WTC11 (cell line): Measurements from ENCODE around the gene RNF40. TPM values are rescaled to one million over a fixed set of nuclear protein-coding genes. Genes with fewer than 3 reads are reported as not detected.

Experiments
- ATAC-seq: fragments of 200-7000 bp; cut with Tn5 transposase; 2 replicates; pipeline ENCODE4 v1.10.0; 2021; ENCODE audit warnings: mild to moderate bottlenecking, moderate library complexity
- CTCF ChIA-PET: fragments of 300-600 bp; sonication (Branson Sonifier 250); formaldehyde crosslinking; loops from one replicate; lab custom pipeline; 2021; ENCODE audit warnings: antibody characterized with exemption; lab: Charles Lee
- POLR2A ChIA-PET: fragments of 350-600 bp; sonication (Branson Sonifier 250); formaldehyde crosslinking; loops from one replicate; lab custom pipeline; 2021; ENCODE audit warnings: antibody characterized with exemption; lab: Charles Lee
- DNase-seq: peaks from one replicate; pipeline ENCODE4 v3.0.0; 2021; ENCODE audit warnings: low spot score
- H3K27ac Mint-ChIP-seq: 2 replicates; pipeline ENCODE4 v1.8.0; 2021; ENCODE audit warnings: mixed read lengths
- H3K27me3 Mint-ChIP-seq: 2 replicates; pipeline ENCODE4 v1.8.0; 2021; ENCODE audit warnings: low read depth, mild to moderate bottlenecking, moderate library complexity, mixed read lengths
- H3K36me3 Mint-ChIP-seq: 2 replicates; pipeline ENCODE4 v1.8.0; 2021; ENCODE audit warnings: mixed read lengths
- H3K4me1 Mint-ChIP-seq: 2 replicates; pipeline ENCODE4 v1.8.0; 2022; ENCODE audit warnings: mixed read lengths
- H3K4me3 Mint-ChIP-seq: 2 replicates; pipeline ENCODE4 v1.8.0; 2021; ENCODE audit warnings: mild to moderate bottlenecking, moderate library complexity, mixed read lengths
- H3K9me3 Mint-ChIP-seq: 2 replicates; pipeline ENCODE4 v1.8.0; 2021; ENCODE audit warnings: mixed read lengths
- ARID4B ChIP-seq: sonication (generic); formaldehyde crosslinking; IDR thresholded peaks from 2 replicates; pipeline ENCODE4 v1.8.0; 2023; ENCODE audit warnings: missing genetic modification reagents, mild to moderate bottlenecking, borderline replicate concordance
- CREB1 ChIP-seq: sonication (generic); formaldehyde crosslinking; IDR thresholded peaks from 2 replicates; pipeline ENCODE4 v1.8.0; 2023; ENCODE audit warnings: mild to moderate bottlenecking, missing genetic modification reagents
- ESRRA ChIP-seq: sonication (generic); formaldehyde crosslinking; IDR thresholded peaks from 2 replicates; pipeline ENCODE4 v1.8.1; 2022; ENCODE audit warnings: mild to moderate bottlenecking, missing genetic modification reagents, borderline replicate concordance
- FOXJ3 ChIP-seq: sonication (generic); formaldehyde crosslinking; IDR thresholded peaks from 2 replicates; pipeline ENCODE4 v1.9.0; 2021; ENCODE audit warnings: missing genetic modification reagents, mild to moderate bottlenecking, borderline replicate concordance
- GRHL2 ChIP-seq: fragments of 250-450 bp; sonication (Bioruptor Pico); IDR thresholded peaks from 2 replicates; pipeline ENCODE4 v1.8.0; 2022; ENCODE audit warnings: mild to moderate bottlenecking, moderate library complexity; ENCODE audit not compliant: insufficient replicate concordance, severe bottlenecking
- NR1H2 ChIP-seq: sonication (generic); formaldehyde crosslinking; IDR thresholded peaks from 2 replicates; pipeline ENCODE4 v1.9.0; 2021; ENCODE audit warnings: mild to moderate bottlenecking, moderate library complexity, missing genetic modification reagents
- OVOL2 ChIP-seq: fragments of 250-450 bp; sonication (Bioruptor Pico); IDR thresholded peaks from 2 replicates; pipeline ENCODE4 v1.9.0; 2021; ENCODE audit warnings: mild to moderate bottlenecking, borderline replicate concordance
- RORB ChIP-seq: fragments of 250-450 bp; sonication (Bioruptor Pico); IDR thresholded peaks from 2 replicates; pipeline ENCODE4 v1.9.0; 2021; ENCODE audit warnings: mild to moderate bottlenecking
- TEAD4 ChIP-seq: sonication (generic); formaldehyde crosslinking; IDR thresholded peaks from 2 replicates; pipeline ENCODE4 v1.8.0; 2022; ENCODE audit warnings: mild to moderate bottlenecking, missing genetic modification reagents
- ZBTB43 ChIP-seq: sonication (generic); formaldehyde crosslinking; IDR thresholded peaks from 2 replicates; pipeline ENCODE4 v1.8.1; 2023; ENCODE audit warnings: mild to moderate bottlenecking, missing genetic modification reagents
- ZMAT4 ChIP-seq: fragments of 250-450 bp; sonication (Bioruptor Pico); IDR thresholded peaks from 2 replicates; pipeline ENCODE4 v1.9.0; 2021; ENCODE audit warnings: mild to moderate bottlenecking
- ZNF121 ChIP-seq: sonication (generic); formaldehyde crosslinking; IDR thresholded peaks from 2 replicates; pipeline ENCODE4 v1.8.0; 2023; ENCODE audit warnings: missing genetic modification reagents
- ZNF281 ChIP-seq: sonication (generic); formaldehyde crosslinking; IDR thresholded peaks from 2 replicates; pipeline ENCODE4 v1.8.0; 2023; ENCODE audit warnings: mild to moderate bottlenecking, missing genetic modification reagents
- total RNA-seq: library from RNA; stranded (reverse); gene quantifications from 3 replicates; pipeline ENCODE4 v1.2.3, GENCODE V29; 2021
- TF ChIP-seq, protein P1 (sequence below): sonication (generic); formaldehyde crosslinking; IDR thresholded peaks from 2 replicates; pipeline ENCODE4 v1.8.1; 2023; ENCODE audit warnings: mild to moderate bottlenecking, missing genetic modification reagents, moderate library complexity
- TF ChIP-seq, protein P2 (sequence below): sonication (generic); formaldehyde crosslinking; IDR thresholded peaks from 2 replicates; pipeline ENCODE4 v1.8.1; 2023; ENCODE audit warnings: mild to moderate bottlenecking, moderate library complexity, missing genetic modification reagents
- TF ChIP-seq, protein P3 (sequence below): sonication (generic); formaldehyde crosslinking; IDR thresholded peaks from 2 replicates; pipeline ENCODE4 v1.8.0; 2023; ENCODE audit warnings: missing genetic modification reagents
- TF ChIP-seq, protein P4 (sequence below): fragments of 250-450 bp; sonication (Bioruptor Pico); IDR thresholded peaks from 2 replicates; pipeline ENCODE4 v1.9.0; 2021; ENCODE audit warnings: moderate library complexity, mild to moderate bottlenecking, inconsistent platforms, borderline replicate concordance
- TF ChIP-seq, protein P5 (sequence below): fragments of 250-450 bp; sonication (Bioruptor Pico); IDR thresholded peaks from 2 replicates; pipeline ENCODE4 v2.1.2; 2022; ENCODE audit warnings: mild to moderate bottlenecking, moderate library complexity
- TF ChIP-seq, protein P6 (sequence below): fragments of 250-450 bp; sonication (Bioruptor Pico); IDR thresholded peaks from 2 replicates; pipeline ENCODE4 v1.9.0; 2021; ENCODE audit warnings: mild to moderate bottlenecking

RNF40 gene
- total RNA-seq, 1 experiment from 2014 or later = 77.1 TPM

- POLR2A ChIA-PET = no interaction called here
- Mint-ChIP-seq H3K4me1 (peaks cover 21% of the 10 kb centered on the region), H3K27ac (no peak overlapping the region), H3K36me3 (peaks cover 69% of the 10 kb centered on the region), H3K9me3 (no peaks in the 10 kb centered on the region), H3K27me3 (no peaks in the 10 kb centered on the region), H3K4me3 (no peak overlapping the region)
- CTCF ChIA-PET = no interaction called here
- ATAC-seq (no peak), DNase-seq (no peak)
- TF ChIP-seq, protein P1, sequence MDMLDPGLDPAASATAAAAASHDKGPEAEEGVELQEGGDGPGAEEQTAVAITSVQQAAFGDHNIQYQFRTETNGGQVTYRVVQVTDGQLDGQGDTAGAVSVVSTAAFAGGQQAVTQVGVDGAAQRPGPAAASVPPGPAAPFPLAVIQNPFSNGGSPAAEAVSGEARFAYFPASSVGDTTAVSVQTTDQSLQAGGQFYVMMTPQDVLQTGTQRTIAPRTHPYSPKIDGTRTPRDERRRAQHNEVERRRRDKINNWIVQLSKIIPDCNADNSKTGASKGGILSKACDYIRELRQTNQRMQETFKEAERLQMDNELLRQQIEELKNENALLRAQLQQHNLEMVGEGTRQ (CRISPR knock-in tag) = no peak
- TF ChIP-seq GRHL2 (no peak), CREB1 (no peak), ARID4B (CRISPR knock-in tag) (no peak), NR1H2 (CRISPR knock-in tag) (no peak), ZNF281 (CRISPR knock-in tag) (no peak), FOXJ3 (CRISPR knock-in tag) (no peak), OVOL2 (no peak), ESRRA (CRISPR knock-in tag) (no peak), ZMAT4 (CRISPR knock-in tag) (no peak), ZBTB43 (CRISPR knock-in tag) (no peak), RORB (CRISPR knock-in tag) (no peak), ZNF121 (CRISPR knock-in tag) (no peak), TEAD4 (CRISPR knock-in tag) (no peak)
- TF ChIP-seq, protein P2, sequence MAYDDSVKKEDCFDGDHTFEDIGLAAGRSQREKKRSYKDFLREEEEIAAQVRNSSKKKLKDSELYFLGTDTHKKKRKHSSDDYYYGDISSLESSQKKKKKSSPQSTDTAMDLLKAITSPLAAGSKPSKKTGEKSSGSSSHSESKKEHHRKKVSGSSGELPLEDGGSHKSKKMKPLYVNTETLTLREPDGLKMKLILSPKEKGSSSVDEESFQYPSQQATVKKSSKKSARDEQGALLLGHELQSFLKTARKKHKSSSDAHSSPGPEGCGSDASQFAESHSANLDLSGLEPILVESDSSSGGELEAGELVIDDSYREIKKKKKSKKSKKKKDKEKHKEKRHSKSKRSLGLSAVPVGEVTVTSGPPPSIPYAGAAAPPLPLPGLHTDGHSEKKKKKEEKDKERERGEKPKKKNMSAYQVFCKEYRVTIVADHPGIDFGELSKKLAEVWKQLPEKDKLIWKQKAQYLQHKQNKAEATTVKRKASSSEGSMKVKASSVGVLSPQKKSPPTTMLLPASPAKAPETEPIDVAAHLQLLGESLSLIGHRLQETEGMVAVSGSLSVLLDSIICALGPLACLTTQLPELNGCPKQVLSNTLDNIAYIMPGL = no peak
- TF ChIP-seq, protein P3, sequence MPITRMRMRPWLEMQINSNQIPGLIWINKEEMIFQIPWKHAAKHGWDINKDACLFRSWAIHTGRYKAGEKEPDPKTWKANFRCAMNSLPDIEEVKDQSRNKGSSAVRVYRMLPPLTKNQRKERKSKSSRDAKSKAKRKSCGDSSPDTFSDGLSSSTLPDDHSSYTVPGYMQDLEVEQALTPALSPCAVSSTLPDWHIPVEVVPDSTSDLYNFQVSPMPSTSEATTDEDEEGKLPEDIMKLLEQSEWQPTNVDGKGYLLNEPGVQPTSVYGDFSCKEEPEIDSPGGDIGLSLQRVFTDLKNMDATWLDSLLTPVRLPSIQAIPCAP (CRISPR knock-in tag) = no peak
- TF ChIP-seq, protein P4, sequence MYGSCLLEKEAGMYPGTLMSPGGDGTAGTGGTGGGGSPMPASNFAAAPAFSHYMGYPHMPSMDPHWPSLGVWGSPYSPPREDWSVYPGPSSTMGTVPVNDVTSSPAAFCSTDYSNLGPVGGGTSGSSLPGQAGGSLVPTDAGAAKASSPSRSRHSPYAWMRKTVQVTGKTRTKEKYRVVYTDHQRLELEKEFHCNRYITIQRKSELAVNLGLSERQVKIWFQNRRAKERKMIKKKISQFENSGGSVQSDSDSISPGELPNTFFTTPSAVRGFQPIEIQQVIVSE (CRISPR knock-in tag) = no peak
- TF ChIP-seq, protein P5, sequence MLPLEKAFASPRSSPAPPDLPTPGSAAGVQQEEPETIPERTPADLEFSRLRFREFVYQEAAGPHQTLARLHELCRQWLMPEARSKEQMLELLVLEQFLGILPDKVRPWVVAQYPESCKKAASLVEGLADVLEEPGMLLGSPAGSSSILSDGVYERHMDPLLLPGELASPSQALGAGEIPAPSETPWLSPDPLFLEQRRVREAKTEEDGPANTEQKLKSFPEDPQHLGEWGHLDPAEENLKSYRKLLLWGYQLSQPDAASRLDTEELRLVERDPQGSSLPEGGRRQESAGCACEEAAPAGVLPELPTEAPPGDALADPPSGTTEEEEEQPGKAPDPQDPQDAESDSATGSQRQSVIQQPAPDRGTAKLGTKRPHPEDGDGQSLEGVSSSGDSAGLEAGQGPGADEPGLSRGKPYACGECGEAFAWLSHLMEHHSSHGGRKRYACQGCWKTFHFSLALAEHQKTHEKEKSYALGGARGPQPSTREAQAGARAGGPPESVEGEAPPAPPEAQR (CRISPR knock-in tag) = no peak
- TF ChIP-seq, protein P6, sequence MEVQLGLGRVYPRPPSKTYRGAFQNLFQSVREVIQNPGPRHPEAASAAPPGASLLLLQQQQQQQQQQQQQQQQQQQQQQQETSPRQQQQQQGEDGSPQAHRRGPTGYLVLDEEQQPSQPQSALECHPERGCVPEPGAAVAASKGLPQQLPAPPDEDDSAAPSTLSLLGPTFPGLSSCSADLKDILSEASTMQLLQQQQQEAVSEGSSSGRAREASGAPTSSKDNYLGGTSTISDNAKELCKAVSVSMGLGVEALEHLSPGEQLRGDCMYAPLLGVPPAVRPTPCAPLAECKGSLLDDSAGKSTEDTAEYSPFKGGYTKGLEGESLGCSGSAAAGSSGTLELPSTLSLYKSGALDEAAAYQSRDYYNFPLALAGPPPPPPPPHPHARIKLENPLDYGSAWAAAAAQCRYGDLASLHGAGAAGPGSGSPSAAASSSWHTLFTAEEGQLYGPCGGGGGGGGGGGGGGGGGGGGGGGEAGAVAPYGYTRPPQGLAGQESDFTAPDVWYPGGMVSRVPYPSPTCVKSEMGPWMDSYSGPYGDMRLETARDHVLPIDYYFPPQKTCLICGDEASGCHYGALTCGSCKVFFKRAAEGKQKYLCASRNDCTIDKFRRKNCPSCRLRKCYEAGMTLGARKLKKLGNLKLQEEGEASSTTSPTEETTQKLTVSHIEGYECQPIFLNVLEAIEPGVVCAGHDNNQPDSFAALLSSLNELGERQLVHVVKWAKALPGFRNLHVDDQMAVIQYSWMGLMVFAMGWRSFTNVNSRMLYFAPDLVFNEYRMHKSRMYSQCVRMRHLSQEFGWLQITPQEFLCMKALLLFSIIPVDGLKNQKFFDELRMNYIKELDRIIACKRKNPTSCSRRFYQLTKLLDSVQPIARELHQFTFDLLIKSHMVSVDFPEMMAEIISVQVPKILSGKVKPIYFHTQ (CRISPR knock-in tag) = no peak
Measured at GRCh38 chr16:30764816-30765465, 2.8 kb downstream of the RNF40 start.
